K562 (cell line): ENCODE measurements around the gene MTA2. TPM values are rescaled to one million over a fixed set of nuclear protein-coding genes. Genes with fewer than 3 reads are reported as not detected.

Experiments used
- GTF2F1 ChIP-seq: IDR thresholded peaks from 2 replicates; pipeline ENCODE4 v1.6.1; 2011; ENCODE audit warnings: low read depth, low read length, improper control_type of control experiment
- KDM4B ChIP-seq, 2 experiments: fragments of 450-650 bp in 1 of 2; sonication (generic) in 1 of 2; IDR thresholded peaks; 2 replicates each; pipeline ENCODE4 v1.6.1; 2016 to 2017; ENCODE audit warnings: borderline replicate concordance in 2 of 2, antibody characterized with exemption in 1 of 2, low read depth in 1 of 2, mild to moderate bottlenecking in 1 of 2
- MAFK ChIP-seq: IDR thresholded peaks from 2 replicates; pipeline ENCODE4 v1.6.1; 2011; ENCODE audit warnings: low read length, improper control_type of control experiment
- PML ChIP-seq: IDR thresholded peaks from 2 replicates; pipeline ENCODE4 v1.6.1; 2012; ENCODE audit warnings: low read length, inconsistent platforms
- POLR2A ChIP-seq: fragments of 450-650 bp; conservative IDR thresholded peaks from 2 replicates; pipeline ENCODE4 v1.6.1; 2016
- RBM17 ChIP-seq: fragments of 200-400 bp; formaldehyde crosslinking; IDR thresholded peaks from 2 replicates; pipeline ENCODE4 v1.6.1; 2017; ENCODE audit warnings: low read depth, mild to moderate bottlenecking, low read length, borderline replicate concordance
- SNAPC5 ChIP-seq: fragments of 250-450 bp; sonication (Bioruptor Pico); IDR thresholded peaks from 2 replicates; pipeline ENCODE4 v1.8.0; 2021; ENCODE audit warnings: moderate library complexity, mild to moderate bottlenecking, inconsistent platforms
- TRIM28 ChIP-seq: fragments of 450-650 bp; IDR thresholded peaks from 2 replicates; pipeline ENCODE4 v1.6.1; 2017
- WHSC1 ChIP-seq: IDR thresholded peaks from one replicate; pipeline ENCODE4 v1.6.1; 2012; ENCODE audit warnings: low read length, control low read depth, inconsistent platforms
- ZFP1 ChIP-seq: fragments of 450-650 bp; formaldehyde crosslinking; IDR thresholded peaks from 2 replicates; pipeline ENCODE4 v1.4.0; 2020; ENCODE audit warnings: mild to moderate bottlenecking, mixed read lengths
- ZNF23 ChIP-seq: fragments of 250-450 bp; sonication (Bioruptor Pico); IDR thresholded peaks from 2 replicates; pipeline ENCODE4 v1.4.0; 2020; ENCODE audit warnings: mild to moderate bottlenecking
- ZNF324 ChIP-seq: fragments of 250-450 bp; sonication (Bioruptor Pico); IDR thresholded peaks from 2 replicates; pipeline ENCODE4 v1.4.0; 2020; ENCODE audit warnings: mild to moderate bottlenecking
- ZNF408 ChIP-seq: fragments of 250-450 bp; sonication (Bioruptor Pico); IDR thresholded peaks from 2 replicates; pipeline ENCODE4 v1.4.0; 2020; ENCODE audit warnings: low read depth, mild to moderate bottlenecking, moderate library complexity
- polyA plus RNA-seq, 8 experiments: library from polyadenylated mRNA; depleted of rRNA in 4 of 8; stranded (reverse) in 5 of 8; unstranded in 3 of 8; fragments of >200 nt; fragmentation: Nextera tagmentation in 2 of 8; fragmentation: Illumina TruSeq in 1 of 8; extraction: Ambion mirVana in 2 of 8; extraction: Trizol in 1 of 8; gene quantifications; 2 replicates each; pipeline versions ENCODE4 v1.2.1 to v1.2.3, GENCODE V29; 2011 to 2014; ENCODE audit warnings: inconsistent platforms in 1 of 8, missing spikeins in 1 of 8
- total RNA-seq, 7 experiments: library from RNA; depleted of rRNA in 6 of 7; stranded (reverse); fragments of >200 nt in 6 of 7; fragmentation: Illumina TruSeq in 2 of 7; extraction: Trizol in 2 of 7; gene quantifications; 2 replicates each; pipeline versions ENCODE4 v1.2.1 to v1.2.3, GENCODE V29; 2011 to 2021; ENCODE audit warnings: low replicate concordance in 1 of 7
- TF ChIP-seq, protein P1 (sequence below): IDR thresholded peaks from 2 replicates; pipeline ENCODE4 v1.6.1; 2014; ENCODE audit warnings: antibody characterized with exemption
- TF ChIP-seq, protein P2 (sequence below), 2 experiments: fragments of 450-650 bp in 1 of 2; sonication (generic) in 1 of 2; formaldehyde crosslinking in 1 of 2; IDR thresholded peaks; 2 replicates each; pipeline versions ENCODE4 v1.7.1 to v1.9.0; 2016 to 2022; ENCODE audit warnings: inconsistent platforms in 1 of 2, mild to moderate bottlenecking in 1 of 2, missing genetic modification reagents in 1 of 2
- TF ChIP-seq, protein P3 (sequence below): fragments of 250-450 bp; sonication (Bioruptor Pico); IDR thresholded peaks from 2 replicates; pipeline ENCODE4 v1.8.0; 2022; ENCODE audit warnings: moderate library complexity, mild to moderate bottlenecking, inconsistent platforms

Gene MTA2
- total and polyA plus RNA-seq, 9 of the 15 experiments (the other 6 are each of a cell fraction or from before 2014, with no cell fraction given), result 6.2 to 220 (median 172) TPM

GRCh38 chr11:62611705-62612365 lies 10.2 kb upstream of the MTA2 start (continued):
- TF ChIP-seq GTF2F1, result no peak
- TF ChIP-seq MAFK, result no peak
- TF ChIP-seq WHSC1, result no peak
- no peak for TF ChIP-seq KDM4B (IDR thresholded peaks at IDR 0.05; ENCODE audit: borderline replicate concordance in 2 of 2, low read depth in 1 of 2)
- TF ChIP-seq, protein P1, sequence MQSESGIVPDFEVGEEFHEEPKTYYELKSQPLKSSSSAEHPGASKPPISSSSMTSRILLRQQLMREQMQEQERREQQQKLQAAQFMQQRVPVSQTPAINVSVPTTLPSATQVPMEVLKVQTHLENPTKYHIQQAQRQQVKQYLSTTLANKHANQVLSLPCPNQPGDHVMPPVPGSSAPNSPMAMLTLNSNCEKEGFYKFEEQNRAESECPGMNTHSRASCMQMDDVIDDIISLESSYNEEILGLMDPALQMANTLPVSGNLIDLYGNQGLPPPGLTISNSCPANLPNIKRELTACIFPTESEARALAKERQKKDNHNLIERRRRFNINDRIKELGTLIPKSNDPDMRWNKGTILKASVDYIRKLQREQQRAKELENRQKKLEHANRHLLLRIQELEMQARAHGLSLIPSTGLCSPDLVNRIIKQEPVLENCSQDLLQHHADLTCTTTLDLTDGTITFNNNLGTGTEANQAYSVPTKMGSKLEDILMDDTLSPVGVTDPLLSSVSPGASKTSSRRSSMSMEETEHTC, result no peak
- TF ChIP-seq ZNF408 (CRISPR knock-in tag), result no peak
- no peak for TF ChIP-seq ZNF324 (CRISPR knock-in tag)
- TF ChIP-seq TRIM28, result no peak; the same call in 1 of the 2 replicates
- no peak for TF ChIP-seq RBM17
- TF ChIP-seq ZFP1, result no peak
- TF ChIP-seq PML, result no peak
- TF ChIP-seq POLR2A, result peak; percentile 70
- TF ChIP-seq, protein P2, sequence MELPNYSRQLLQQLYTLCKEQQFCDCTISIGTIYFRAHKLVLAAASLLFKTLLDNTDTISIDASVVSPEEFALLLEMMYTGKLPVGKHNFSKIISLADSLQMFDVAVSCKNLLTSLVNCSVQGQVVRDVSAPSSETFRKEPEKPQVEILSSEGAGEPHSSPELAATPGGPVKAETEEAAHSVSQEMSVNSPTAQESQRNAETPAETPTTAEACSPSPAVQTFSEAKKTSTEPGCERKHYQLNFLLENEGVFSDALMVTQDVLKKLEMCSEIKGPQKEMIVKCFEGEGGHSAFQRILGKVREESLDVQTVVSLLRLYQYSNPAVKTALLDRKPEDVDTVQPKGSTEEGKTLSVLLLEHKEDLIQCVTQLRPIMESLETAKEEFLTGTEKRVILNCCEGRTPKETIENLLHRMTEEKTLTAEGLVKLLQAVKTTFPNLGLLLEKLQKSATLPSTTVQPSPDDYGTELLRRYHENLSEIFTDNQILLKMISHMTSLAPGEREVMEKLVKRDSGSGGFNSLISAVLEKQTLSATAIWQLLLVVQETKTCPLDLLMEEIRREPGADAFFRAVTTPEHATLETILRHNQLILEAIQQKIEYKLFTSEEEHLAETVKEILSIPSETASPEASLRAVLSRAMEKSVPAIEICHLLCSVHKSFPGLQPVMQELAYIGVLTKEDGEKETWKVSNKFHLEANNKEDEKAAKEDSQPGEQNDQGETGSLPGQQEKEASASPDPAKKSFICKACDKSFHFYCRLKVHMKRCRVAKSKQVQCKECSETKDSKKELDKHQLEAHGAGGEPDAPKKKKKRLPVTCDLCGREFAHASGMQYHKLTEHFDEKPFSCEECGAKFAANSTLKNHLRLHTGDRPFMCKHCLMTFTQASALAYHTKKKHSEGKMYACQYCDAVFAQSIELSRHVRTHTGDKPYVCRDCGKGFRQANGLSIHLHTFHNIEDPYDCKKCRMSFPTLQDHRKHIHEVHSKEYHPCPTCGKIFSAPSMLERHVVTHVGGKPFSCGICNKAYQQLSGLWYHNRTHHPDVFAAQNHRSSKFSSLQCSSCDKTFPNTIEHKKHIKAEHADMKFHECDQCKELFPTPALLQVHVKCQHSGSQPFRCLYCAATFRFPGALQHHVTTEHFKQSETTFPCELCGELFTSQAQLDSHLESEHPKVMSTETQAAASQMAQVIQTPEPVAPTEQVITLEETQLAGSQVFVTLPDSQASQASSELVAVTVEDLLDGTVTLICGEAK (IDR thresholded peaks at IDR 0.05), result peak; percentile 38; the same call in 1 of the 2 replicates
- TF ChIP-seq, protein P2 (CRISPR knock-in tag; IDR thresholded peaks at IDR 0.05), result no peak
- TF ChIP-seq, protein P3, sequence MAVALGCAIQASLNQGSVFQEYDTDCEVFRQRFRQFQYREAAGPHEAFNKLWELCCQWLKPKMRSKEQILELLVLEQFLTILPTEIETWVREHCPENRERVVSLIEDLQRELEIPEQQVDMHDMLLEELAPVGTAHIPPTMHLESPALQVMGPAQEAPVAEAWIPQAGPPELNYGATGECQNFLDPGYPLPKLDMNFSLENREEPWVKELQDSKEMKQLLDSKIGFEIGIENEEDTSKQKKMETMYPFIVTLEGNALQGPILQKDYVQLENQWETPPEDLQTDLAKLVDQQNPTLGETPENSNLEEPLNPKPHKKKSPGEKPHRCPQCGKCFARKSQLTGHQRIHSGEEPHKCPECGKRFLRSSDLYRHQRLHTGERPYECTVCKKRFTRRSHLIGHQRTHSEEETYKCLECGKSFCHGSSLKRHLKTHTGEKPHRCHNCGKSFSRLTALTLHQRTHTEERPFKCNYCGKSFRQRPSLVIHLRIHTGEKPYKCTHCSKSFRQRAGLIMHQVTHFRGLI (CRISPR knock-in tag), result no peak
- TF ChIP-seq ZNF23 (CRISPR knock-in tag), result no peak
- TF ChIP-seq SNAPC5 (CRISPR knock-in tag), result no peak
